Amygdala (tissue), 56 donors: Measurements from ENCODE around the gene LDHD.
"Not testable (repeated sequence)": the region's sequence is repeated elsewhere in the genome, so short reads cannot be mapped to it uniquely, and the experiment has no call there.

Experiments used
- DNase-seq, 56 donors: peaks; one replicate each; lab custom pipeline; 2025; lab: John Stamatoyannopoulos, UW

LDHD gene

DNA sequence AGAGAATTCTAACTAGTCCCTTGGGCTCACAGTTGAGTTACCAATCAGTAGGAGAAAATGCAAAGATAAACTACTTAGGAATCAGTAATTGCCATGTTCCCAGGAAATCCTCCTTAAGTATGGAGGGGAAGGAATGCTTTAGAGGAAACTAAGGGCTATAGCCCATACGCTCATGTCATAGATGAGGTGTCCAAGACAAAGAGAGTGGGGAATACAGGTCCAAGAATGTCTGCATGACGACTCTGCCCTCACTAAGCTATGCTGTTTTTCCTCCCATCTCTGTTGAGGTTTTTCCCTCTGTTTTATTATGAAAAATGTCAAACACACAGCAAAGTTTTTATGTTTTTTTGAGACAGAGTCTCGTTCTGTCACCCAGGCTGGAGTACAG is 16.0 kb downstream of the LDHD start:
- no peak for DNase-seq

DNA sequence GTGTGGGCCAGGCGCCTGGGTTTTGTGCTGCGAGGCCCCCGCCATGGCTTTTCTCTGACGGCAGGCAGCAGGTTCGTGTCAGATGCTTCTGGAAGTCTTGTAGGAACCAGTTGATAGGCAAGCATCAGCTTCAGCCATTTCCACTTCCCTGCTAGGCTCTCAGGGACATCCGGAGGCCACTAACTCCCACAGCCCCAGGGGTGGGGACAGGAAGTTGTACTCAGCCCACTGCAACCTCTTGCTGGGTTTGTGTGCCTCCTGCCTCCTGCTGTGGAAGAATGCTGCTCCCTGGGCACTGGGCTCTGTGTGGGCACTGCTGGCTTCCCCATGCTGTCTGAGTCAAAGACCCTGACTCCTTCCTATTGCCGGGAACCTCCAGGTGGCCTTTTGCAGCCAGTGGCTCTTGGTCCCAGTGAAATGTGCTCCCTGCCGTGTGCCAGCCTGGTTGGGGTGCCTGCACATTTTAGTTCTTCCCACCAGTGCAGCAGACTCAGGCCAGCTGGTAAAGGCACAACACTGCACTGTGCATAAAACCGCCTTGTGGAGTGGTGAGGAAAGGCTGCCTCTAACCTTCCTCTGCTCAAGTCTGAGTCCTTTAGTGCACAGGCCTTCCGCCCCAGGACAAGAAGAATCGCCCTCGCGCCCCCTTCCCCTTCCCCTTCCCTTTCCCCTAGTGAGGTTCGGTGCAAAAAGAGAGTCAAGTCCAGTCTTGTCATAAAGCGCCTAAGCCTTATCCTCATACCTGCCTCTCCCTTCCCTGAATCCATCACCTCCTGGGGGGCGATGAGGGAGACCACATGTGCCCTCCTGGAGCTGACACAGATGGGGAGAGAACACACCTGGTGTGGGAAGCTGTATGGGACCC is 16.6 kb downstream of the LDHD start:
- peak in 1 of 56 donors; percentile 41 for DNase-seq

DNA sequence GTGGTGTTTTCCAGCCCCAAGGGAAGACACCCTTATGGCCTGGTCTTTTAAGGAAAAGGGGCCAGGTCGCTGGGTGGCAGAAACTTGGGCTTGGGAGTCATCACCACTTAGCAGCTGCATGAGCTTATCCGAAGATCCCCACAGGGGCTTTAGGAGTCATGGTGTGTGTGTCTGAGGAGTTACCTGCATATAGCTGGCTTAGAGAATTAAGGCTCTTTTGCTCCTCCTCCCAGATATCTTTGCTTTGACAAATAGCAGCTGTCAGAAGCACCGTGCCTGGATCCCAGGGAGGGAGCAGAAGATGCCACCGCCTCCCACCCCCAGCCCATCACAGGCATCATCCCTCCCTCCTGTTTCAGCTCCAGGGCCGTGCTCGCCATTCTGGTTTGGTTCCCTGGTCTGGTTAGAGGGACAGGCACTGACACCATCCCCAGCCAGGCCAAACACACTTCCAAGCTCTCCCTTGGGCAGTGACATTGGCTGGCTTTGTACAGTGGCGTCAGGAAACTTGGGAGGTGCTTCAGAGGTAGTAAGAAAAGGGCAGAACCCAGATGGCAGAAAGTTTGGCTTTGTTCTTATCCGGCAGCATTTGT is 17.4 kb downstream of the LDHD start:
- DNase-seq: no peak

DNA sequence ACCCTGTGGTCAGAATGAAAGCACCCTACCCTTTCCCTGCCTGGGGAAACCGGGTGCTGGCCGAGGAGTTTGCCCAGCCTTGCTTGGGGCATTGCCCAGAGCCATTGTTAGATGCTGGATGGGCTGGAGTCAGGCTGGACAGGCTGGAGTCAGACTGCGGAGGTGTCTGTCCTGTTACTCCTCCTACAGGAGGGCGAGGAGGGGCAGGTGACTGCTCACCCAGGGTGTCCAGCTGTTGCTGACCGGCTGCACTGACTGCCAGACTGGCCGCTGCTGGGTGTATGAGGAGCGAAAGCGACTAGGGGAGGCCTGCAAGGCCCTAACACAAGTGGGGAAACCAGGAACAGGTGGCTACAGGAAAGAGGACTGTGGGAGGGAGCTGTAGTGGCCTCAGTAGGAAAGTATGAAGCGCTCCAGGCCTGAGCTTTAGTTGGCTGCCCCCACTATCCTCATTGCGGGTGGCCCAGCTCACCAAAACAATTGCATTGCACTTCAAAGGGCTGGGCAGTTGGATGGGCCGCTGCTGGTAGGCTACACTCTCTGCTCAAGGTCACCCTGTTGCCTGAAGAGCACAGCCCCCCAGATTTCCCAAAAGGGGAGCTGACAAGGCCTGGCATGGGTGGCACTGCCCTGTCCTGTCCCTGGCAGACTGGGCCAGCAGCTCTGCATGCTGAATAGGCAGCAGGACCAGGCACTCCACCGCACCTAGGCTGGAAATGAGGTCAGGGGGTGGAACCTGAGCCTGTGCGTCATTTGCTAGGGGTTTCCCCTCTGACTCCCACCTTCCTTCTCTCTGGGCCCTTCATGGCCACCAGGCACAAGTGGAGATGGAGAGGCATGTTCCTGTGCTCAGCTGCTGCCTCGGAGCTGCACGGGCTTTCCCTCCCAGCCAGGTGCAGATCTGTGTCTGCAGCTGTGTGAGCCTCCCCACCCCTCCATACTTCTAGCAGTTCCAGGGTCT is 18.4 kb downstream of the LDHD start:
- peak in 12 of 56 donors; percentile 9 to 52 (median 21) for DNase-seq

DNA sequence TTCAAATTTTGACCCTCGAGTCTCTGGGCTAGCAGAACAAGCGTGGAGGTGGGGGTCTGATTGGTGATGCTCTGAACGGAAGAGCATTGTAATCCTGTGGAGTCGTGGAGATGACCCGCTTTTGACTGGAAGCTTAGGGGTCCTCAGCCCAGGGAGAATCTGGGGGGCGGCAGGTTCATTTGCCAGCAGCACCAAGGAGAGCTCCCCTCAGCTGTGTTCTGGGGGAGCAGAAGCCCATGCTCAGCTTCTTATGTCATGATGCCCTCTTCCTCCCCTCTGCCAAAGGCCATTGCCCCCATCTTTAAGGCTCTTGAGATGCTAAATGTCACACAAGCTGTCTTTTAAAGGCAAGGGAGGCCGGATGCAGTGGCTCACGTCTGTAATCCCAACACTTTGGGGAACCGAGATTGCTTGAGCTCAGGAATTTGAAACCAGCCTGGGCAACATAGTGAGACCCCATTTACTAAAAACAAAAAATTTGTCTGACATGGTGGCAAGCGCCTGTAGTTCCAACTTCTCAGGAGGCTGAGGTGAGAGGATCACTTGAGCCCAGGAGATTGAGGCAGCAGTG is 19.3 kb downstream of the LDHD start:
- no peak for DNase-seq

DNA sequence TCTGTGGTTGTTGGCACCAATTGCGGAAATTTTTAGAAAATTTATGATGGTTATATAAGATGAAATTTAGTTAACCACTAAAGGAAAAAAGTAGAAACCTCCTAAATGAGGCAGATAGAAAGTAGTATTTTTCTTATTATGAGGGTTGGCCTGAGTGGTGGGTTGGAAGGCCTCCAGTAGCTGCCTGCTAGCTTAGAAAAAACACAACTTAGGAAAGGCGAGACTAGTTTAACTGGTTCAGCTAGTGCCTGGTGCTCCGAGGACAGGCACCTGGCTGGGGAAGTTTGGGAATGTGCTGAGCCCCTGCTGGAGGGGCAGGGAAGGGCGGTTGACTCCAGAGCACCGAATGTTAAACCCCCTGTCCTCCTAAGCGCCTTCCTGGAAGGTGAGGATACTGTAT is 19.9 kb downstream of the LDHD start:
- no peak for DNase-seq

DNA sequence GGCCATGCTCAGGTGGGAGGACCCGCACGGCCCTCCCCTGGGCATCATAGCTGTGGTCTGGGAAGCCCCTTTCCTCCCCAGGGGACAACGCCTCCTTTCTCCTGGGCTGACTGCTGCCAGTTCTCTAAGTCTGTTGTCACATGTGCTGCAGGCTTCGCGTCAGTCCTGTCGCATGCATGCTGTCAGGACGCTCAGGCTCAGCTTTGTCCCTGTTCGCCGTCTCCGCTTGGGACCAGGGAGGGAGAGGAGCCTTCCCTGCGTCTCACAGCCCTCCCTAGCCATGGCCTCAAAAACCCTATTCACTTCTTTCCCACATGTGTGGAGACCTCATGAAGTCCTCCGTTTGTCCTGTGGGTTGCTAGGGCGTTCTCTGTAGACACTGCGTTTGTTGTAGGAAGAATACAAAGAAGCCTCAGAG is 21.4 kb downstream of the LDHD start:
- peak in 12 of 56 donors; percentile 17 to 47 (median 26) for DNase-seq

DNA sequence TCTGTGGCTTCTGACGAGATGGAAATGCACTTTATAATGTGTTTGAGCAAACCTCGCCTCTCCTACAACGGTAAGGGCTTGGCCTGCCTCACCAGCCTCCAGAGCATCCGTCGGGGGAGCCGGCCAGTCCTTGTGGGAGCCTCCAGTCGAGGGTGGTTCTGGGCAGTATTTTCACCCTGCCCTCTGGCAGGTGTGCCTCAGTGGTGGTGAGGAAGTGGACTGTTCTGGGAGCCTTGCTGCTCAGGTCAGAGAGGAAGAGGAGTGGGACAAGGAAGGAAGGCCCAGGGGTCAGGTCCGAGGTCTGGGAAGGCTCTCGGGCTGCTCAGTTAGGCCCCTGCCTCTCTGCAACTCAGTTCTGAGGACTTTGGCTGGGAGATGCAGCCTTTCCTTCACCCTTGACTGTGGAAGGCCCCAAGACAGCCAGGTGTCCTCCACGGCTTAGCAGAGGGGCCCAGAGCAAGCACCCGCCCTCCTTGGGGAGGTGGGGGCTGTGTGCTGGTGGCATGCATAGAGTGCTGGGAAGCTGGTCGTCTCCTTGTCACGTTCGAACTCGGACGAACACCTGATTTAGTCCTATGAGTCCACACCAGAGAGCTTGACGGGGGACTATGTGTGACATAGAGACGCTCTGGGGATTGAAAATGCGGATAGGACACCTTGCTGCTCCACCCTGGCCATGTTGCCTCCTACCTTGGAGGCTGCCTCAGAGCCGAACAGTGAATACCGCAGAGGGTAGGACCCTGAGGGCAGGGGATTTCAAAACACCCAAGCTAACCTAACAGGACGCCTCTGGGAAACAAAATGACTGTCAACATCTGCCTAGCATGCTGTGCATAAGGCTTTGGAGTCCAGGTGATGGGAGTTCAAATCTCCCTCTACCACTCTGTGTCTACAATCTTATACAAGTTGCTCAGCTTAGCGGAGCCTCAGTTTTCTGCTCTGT is 22.7 kb downstream of the LDHD start:
- DNase-seq: no peak

DNA sequence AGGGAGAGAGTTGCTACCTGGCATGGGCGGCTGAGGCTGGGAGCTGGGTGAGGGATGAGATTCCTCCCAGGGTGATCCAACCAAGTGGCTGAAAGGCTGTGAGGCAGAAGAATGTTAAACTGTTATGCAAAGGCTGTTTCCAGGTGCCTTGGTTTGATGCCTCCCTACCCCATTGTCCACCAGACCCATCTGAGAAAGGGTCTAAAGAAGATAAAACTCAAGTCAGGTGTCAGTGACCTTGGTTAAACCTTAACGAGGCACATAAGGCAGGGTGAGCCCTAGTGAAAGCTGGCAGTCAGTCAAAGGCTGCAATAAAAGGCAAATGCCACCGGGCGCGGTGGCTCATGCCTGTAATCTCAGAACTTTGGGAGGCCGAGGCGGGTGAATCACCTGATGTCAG is 23.8 kb downstream of the LDHD start:
- no peak for DNase-seq

DNA sequence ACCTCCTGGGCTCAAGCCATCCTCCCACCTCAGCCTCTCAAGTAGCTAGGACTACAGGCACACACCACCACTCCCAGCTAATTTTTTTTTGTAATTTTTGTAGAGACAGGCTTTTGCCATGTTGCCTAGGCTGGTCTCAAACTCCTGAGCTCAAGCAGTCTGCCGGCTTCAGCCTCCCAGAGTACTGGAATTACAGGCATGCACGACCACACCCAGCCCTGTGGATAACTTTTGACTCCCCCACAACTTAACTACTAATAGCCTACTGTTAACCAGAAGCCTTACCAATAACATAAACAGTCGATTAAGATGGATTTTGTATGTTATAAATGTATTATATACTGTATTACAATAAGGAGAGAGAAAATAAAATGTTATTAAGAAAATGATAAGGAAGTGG is 25.0 kb downstream of the LDHD start:
- not testable (repeated sequence) for DNase-seq

DNA sequence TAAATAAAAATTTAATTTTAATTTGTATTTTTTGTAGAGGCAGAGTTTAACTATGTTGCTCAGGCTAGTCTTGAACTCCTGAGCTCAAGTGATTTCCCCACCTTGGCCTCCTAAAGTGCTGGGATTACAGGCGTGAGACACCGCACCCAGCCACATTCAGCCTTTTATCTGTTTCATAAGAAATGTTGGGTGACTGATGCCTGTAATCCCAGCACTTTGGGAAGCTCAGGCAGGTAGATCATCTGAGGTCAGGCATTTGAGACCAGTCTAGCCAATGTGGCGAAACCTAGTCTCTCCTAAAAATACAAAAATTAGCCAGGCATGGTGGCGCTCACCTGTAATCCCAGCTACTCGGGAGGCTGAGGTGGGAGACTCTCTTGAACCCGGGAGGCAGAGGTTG is 25.7 kb downstream of the LDHD start:
- DNase-seq: not testable (repeated sequence)

DNA sequence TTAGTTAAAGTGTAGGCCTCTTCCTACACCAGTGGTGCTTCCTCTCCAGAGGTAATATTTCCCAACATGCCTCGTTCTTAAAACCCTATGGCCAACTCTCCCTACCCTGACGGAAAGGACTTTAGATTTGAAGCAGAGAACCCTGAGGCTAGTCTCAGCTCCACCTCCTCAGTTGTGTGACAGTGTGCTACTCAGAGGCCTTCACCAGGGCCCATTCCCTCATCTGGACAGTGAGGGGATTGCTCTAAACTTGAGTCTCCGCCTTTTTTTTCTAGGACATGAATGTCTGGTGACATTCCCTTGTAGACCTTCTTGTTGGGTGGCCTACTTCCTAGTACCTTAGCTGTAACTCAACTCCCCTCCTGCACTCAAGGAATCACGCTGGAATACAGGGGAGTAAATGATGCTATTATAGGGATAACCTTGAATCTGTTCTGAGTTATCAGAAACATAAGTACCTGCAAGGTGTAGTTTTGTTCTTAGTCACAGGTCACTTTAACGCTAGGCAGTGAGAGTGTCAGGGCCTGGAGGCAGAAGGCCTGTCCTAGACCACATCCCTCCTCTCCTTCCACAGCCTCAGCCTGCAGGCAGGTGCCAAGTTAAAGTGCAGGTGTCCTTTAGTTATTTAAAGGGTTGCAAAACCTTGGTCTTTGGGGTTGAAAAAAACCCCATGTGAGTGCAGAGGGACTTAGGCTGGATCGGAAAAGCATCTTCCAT is 26.9 kb downstream of the LDHD start:
- no peak for DNase-seq

DNA sequence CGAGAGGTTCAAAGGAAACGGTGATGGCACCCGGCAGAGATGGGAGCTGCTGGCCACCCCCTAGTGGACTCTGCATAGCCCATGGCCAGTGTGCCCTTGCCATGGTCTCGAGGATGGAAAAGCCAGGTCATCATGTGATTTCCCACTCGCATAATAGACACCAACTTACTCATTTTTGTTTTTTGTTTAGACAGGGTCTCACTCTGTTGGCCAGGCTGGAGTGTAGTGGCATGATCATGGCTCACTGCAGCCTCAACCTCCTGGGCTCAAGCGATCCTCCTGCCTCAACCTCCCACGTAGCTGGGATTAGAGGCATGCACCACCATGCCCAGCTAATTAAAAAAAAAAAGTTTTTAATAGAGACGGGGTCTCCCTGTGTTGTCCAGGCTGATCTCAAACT is 27.6 kb downstream of the LDHD start:
- no peak for DNase-seq

DNA sequence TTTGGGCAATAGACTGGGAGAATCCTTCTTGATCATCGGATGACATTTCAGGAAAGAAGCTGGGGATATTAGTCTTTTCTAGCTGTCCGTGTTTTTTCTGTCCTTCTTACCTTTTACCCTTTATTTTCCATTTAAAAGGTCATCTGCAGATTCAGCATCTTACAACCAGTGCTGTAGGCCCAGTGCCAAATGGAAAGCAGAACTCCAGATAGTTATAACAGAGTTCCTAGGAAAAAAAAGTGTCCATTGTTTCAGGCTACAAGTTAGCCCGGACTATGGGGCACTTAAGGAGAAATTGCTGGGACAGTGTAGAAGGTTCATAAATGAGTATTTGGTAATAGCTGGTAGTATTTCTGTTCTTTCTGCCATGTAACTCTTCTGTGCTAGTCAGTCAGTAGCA is 28.4 kb downstream of the LDHD start:
- DNase-seq: no peak

DNA sequence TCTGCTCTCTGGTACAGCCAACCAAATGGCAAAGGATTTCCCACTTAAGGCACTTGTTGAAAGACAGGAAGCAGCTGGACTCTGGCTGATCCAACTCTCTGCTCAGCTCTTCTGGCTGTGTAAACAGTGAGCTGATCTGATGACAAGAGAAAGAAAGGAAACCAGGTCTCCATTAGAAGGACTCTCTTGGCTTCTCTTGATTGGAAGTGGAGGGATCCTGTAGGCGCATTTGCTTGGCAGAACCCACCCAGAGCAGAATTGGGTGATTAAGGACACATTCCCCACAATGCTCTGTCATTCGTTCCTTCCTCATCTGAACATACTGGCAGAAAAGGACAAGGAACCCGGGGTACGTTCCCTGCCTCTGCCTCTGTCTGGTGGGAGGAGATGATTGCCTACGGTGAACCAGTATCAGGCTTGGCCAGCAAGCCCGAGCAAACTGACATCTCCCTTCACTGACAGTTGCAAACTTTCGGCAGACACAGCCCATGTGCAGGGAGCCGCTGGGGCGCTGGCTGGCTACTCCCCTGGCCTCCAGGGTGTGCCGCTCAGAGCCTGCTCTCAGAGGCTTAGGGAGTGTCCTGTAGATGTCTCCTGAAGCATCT is 29.1 kb downstream of the LDHD start:
- DNase-seq: no peak

DNA sequence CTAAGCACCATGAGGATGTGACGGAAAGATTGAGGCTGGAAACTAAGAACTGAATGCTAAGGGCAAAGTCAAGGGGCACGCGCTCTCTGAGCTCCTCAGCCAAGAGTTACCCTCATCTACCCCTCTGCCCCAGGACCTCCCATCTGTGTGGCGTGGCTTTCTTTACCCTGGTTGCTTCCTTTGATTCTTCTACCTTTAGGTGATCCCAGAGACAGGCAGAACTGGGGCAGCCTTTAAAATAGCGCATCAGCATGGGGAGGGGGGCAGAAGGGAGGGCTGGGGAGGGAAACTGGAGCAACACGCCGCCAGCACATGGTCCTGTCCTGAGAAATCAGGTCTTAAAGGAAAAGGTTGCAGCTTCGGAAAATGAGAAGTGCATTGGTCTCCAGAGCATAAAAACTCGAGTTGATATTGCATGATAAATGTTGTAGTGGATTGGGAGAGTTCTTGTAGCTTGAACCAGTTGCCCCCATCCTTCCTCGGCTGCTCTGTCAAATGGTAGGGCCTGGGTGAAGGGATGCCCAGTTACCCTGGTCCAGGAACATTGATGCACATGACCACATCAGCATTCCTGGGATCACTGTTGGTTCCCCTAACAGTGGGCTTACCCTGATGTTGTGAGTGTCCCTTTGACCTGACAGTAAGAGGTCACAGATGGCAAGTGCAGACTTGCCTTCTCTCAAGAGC is 29.7 kb downstream of the LDHD start:
- no peak for DNase-seq

DNA sequence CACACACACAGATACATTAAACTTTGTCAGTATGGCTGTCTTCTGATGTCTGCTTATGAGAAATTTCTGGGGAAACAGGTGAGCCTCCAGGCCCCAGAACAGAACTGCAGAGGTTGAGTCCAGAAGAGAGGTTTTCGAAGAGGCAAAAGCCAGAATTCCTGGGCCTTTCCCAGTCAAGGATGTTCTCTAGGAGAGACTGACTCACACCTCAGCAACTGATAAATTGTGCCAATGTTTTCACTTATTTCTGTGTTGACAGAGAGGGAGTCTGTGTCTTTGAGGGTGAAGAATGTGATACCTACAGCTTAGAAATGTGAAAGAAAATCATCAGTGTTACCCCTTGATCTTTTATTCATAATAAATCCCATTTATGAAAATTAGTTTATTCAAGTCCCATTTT is 30.3 kb downstream of the LDHD start:
- DNase-seq: no peak

DNA sequence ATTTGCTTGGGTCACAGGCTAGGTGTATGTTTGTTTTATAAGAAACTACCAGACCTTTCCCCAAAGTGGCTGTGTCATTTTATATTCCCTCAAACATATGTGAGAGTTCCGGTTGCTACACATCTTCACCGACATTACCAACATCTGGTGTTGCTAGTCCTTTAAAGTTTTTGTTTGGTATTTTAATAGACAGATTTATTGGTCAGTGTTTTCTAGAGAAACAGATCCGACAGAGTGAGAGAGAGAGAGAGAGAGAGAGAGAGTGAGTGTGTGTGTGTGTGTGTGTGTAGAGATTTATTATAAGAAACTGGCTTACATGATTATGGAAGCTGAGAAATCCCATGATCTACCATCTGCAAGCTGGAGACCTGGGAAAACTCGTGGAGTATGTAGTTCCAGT is 31.0 kb downstream of the LDHD start:
- DNase-seq: no peak
